ENCODE results near the gene ZNF182. TPM values are rescaled to one million over a fixed set of nuclear protein-coding genes. Genes with fewer than 3 reads are reported as not detected.

ZNF182 gene
- total and polyA plus RNA-seq, 4 donors = 0.97 to 3.1 (median 2.2) TPM

- 87% methylated on average over 3 of the region's 3 CpGs for WGBS
- Histone ChIP-seq H3K9me3 (ENCODE audit: control insufficient read depth in 4 of 4, low read length in 3 of 4) (peaks cover 0 to 7% (median 1%) of the 10 kb centered on the region in 4 donors), H3K27ac (ENCODE audit: low read depth in 1 of 2, low read length in 2 of 2) (no peak overlapping the region), H3K4me1 (ENCODE audit: control insufficient read depth in 4 of 4, insufficient read depth in 4 of 4, low read length in 3 of 4) (peaks cover 0 to 6% (median 0%) of the 10 kb centered on the region in 4 donors), H3K9ac (ENCODE audit: low read depth in 1 of 2, low read length in 2 of 2) (no peak overlapping the region), H3K27me3 (ENCODE audit: control insufficient read depth in 4 of 4, insufficient read depth in 4 of 4, low read length in 3 of 4) (no peaks in the 10 kb centered on the region), H3K36me3 (ENCODE audit: control insufficient read depth in 4 of 4, insufficient read depth in 3 of 4, low read depth in 1 of 4, low read length in 3 of 4) (peaks cover 0 to 7% (median 5%) of the 10 kb centered on the region in 4 donors), H3K4me3 (ENCODE audit: low read depth in 1 of 3, low read length in 3 of 3) (no peak overlapping the region)
- TF ChIP-seq, protein P1, sequence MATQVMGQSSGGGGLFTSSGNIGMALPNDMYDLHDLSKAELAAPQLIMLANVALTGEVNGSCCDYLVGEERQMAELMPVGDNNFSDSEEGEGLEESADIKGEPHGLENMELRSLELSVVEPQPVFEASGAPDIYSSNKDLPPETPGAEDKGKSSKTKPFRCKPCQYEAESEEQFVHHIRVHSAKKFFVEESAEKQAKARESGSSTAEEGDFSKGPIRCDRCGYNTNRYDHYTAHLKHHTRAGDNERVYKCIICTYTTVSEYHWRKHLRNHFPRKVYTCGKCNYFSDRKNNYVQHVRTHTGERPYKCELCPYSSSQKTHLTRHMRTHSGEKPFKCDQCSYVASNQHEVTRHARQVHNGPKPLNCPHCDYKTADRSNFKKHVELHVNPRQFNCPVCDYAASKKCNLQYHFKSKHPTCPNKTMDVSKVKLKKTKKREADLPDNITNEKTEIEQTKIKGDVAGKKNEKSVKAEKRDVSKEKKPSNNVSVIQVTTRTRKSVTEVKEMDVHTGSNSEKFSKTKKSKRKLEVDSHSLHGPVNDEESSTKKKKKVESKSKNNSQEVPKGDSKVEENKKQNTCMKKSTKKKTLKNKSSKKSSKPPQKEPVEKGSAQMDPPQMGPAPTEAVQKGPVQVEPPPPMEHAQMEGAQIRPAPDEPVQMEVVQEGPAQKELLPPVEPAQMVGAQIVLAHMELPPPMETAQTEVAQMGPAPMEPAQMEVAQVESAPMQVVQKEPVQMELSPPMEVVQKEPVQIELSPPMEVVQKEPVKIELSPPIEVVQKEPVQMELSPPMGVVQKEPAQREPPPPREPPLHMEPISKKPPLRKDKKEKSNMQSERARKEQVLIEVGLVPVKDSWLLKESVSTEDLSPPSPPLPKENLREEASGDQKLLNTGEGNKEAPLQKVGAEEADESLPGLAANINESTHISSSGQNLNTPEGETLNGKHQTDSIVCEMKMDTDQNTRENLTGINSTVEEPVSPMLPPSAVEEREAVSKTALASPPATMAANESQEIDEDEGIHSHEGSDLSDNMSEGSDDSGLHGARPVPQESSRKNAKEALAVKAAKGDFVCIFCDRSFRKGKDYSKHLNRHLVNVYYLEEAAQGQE (IDR thresholded peaks at IDR 0.05) = no peak
- TF ChIP-seq GABPA (IDR thresholded peaks at IDR 0.05 in 1 of 2, conservative IDR thresholded peaks at IDR 0.05 in 1 of 2) (no peak), ZBTB33 (IDR thresholded peaks at IDR 0.05) (no peak), RXRA (IDR thresholded peaks at IDR 0.05) (no peak), FOXA2 (IDR thresholded peaks at IDR 0.05) (no peak)
- no peak for DNase-seq (ENCODE audit: low spot score)
Observed at GRCh38 chrX:48001260-48001659, 2.5 kb downstream of the ZNF182 start.

DNA sequence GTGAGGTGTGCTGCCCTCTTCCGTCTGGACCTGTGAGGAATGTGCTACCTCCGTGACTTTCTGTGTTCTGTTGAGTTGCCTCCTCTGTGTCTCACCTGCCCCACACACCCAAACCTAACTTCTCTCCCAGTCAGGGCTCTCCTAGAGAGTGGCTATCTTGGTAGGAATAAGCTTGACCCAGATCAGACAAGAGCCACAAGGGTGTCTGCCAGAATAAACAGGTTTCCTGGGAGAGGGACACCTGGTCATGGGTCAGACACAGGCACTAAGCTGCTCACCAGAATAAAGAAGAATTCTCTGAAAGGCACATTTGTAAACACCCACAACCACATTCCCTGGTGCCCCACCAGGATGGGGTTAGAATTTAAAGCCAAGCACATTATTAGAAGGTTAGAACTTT is 11.1 kb downstream of the ZNF182 start:
- WGBS = 95% methylated on average over 2 of the region's 2 CpGs
- peaks cover 4 to 24% (median 21%) of the 10 kb centered on the region in 4 donors for H3K36me3 ChIP-seq (ENCODE audit: control insufficient read depth in 4 of 4, insufficient read depth in 3 of 4, low read depth in 1 of 4, low read length in 3 of 4)

More for the DNA sequence above, 11.1 kb downstream of the ZNF182 start:
- H3K9ac ChIP-seq (ENCODE audit: low read depth in 1 of 2, low read length in 2 of 2) = no peak overlapping the region
- TF ChIP-seq, protein P2, sequence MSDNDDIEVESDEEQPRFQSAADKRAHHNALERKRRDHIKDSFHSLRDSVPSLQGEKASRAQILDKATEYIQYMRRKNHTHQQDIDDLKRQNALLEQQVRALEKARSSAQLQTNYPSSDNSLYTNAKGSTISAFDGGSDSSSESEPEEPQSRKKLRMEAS (IDR thresholded peaks at IDR 0.05) = no peak
- TF ChIP-seq EGR1 (IDR thresholded peaks at IDR 0.05; ENCODE audit: low read depth in 2 of 2) = no peak
- no peak for TF ChIP-seq SP1 (IDR thresholded peaks at IDR 0.05)
- no peak for TF ChIP-seq YY1 (IDR thresholded peaks at IDR 0.05)
- no peak for TF ChIP-seq CTCF (IDR thresholded peaks at IDR 0.05; ENCODE audit: low read depth, low read length, missing input control)
- no peak for TF ChIP-seq FOXA2 (IDR thresholded peaks at IDR 0.05)
- TF ChIP-seq HNF4G (IDR thresholded peaks at IDR 0.05) = no peak
- TF ChIP-seq NR2F2 (IDR thresholded peaks at IDR 0.05) = no peak
- TF ChIP-seq TAF1 (conservative IDR thresholded peaks at IDR 0.05) = no peak
- TF ChIP-seq, protein P1 (IDR thresholded peaks at IDR 0.05) = no peak
- H3K9me3 ChIP-seq (ENCODE audit: control insufficient read depth in 4 of 4, low read length in 3 of 4) = peaks cover 0 to 24% (median 3%) of the 10 kb centered on the region in 4 donors
- H3K4me3 ChIP-seq (ENCODE audit: low read depth in 1 of 3, low read length in 3 of 3) = no peak overlapping the region
- no peak overlapping the region for H3K27ac ChIP-seq (ENCODE audit: low read depth in 1 of 2, low read length in 2 of 2)
- no peak for DNase-seq (ENCODE audit: low spot score)
- peaks cover 0 to 3% (median 0%) of the 10 kb centered on the region in 4 donors for H3K27me3 ChIP-seq (ENCODE audit: control insufficient read depth in 4 of 4, insufficient read depth in 4 of 4, low read length in 3 of 4)
- H3K4me1 ChIP-seq (ENCODE audit: control insufficient read depth in 4 of 4, insufficient read depth in 4 of 4, low read length in 3 of 4) = no peaks in the 10 kb centered on the region
